Activated naive CD8-positive, alpha-beta T cell treated with anti-CD3 and anti-CD28 coated beads, Interleukin-2, amount 50 U/mL, for 16 hours (primary cell): ENCODE measurements around the gene ADAMTS20.

Source experiments
- DNase-seq: peaks from one replicate; pipeline ENCODE4 v3.0.0-alpha.2; 2020; ENCODE audit warnings: low read depth, low spot score

Gene ADAMTS20

GRCh38 chr12:43316520-43316919 is 235.5 kb downstream of the ADAMTS20 start:
- DNase-seq = no peak

- DNase-seq = no peak
Measured at GRCh38 chr12:43315961-43316360, 236.0 kb downstream of the ADAMTS20 start.

- no peak for DNase-seq
Measured at GRCh38 chr12:43312991-43313505, 239.0 kb downstream of the ADAMTS20 start.

GRCh38 chr12:43310596-43310995 is 241.4 kb downstream of the ADAMTS20 start:
- no peak for DNase-seq

GRCh38 chr12:43309959-43310358 is 242.0 kb downstream of the ADAMTS20 start:
- no peak for DNase-seq

- no peak for DNase-seq
Measured at GRCh38 chr12:43308776-43309175, 243.2 kb downstream of the ADAMTS20 start.

- DNase-seq = no peak
Measured at GRCh38 chr12:43307126-43307525, 244.9 kb downstream of the ADAMTS20 start.

- no peak for DNase-seq
Measured at GRCh38 chr12:43306066-43306465, 245.9 kb downstream of the ADAMTS20 start.

GRCh38 chr12:43305065-43305464 is 246.9 kb downstream of the ADAMTS20 start:
- DNase-seq = no peak
